ENCODE results near the gene DUS2. TPM values are rescaled to one million over a fixed set of nuclear protein-coding genes. Genes with fewer than 3 reads are reported as not detected.

Gene DUS2
- total and polyA plus RNA-seq, 2 of the 8 experiments (the other 6 are each of a cell fraction or from before 2014, with no cell fraction given): 17.2 to 27.0 TPM

GRCh38 chr16:68097088-68097487 is 74.0 kb downstream of the DUS2 start:
- Histone ChIP-seq H3K23me2 (ENCODE audit: low read depth, low read length) (no peaks in the 10 kb centered on the region), H2BK20ac (ENCODE audit: low read length) (no peak overlapping the region), H3K4ac (replicated peaks; ENCODE audit: insufficient read length, low read depth, low read length) (no peak overlapping the region), H3K27me3 (replicated peaks in 1 of 4; ENCODE audit: control insufficient read depth in 3 of 4, extremely low read depth in 1 of 4, insufficient read depth in 3 of 4, low read length in 3 of 4) (no peaks in the 10 kb centered on the region), H3K18ac (ENCODE audit: extremely low read depth, low read length) (no peak overlapping the region), H2BK120ac (replicated peaks; ENCODE audit: low read depth, low read length) (no peak overlapping the region), H3K23ac (ENCODE audit: insufficient read length) (no peak overlapping the region), H3K9ac (replicated peaks in 1 of 4; ENCODE audit: extremely low read depth in 1 of 4, low read depth in 3 of 4, low read length in 3 of 4) (no peak overlapping the region), H3K27ac (ENCODE audit: low read depth, low read length) (no peak overlapping the region), H4K91ac (replicated peaks; ENCODE audit: insufficient read length, low read length) (no peak overlapping the region), H3K79me1 (ENCODE audit: low read depth, low read length) (peaks cover 9% of the 10 kb centered on the region; the same call in 1 of the 2 replicates), H4K5ac (ENCODE audit: insufficient read length, low read depth, low read length) (no peak overlapping the region), H3K79me2 (ENCODE audit: control insufficient read depth in 1 of 2, insufficient read depth in 2 of 2, low read length in 2 of 2) (peaks cover 0 to 92% of the 10 kb centered on the region in 2 experiments; a peak in 3 of 4 replicates), H2BK12ac (ENCODE audit: low read depth, low read length) (no peak overlapping the region), H3K14ac (ENCODE audit: insufficient read length) (no peak overlapping the region), H3K56ac (replicated peaks; ENCODE audit: insufficient read length, low read depth, low read length) (no peak overlapping the region), H4K8ac (ENCODE audit: extremely low read depth, insufficient read depth, low read length) (no peak overlapping the region), H2AFZ (ENCODE audit: low read length) (no peak overlapping the region), H3K4me1 (replicated peaks in 1 of 4; ENCODE audit: control insufficient read depth in 3 of 4, insufficient read depth in 4 of 4, low read length in 3 of 4) (peaks cover 0 to 12% (median 2%) of the 10 kb centered on the region in 4 experiments; a peak in 4 of 7 replicates), H3K9me3 (ENCODE audit: insufficient read depth in 2 of 2, low read depth in 1 of 2, low read length in 1 of 2) (no peaks in the 10 kb centered on the region), H2BK5ac (ENCODE audit: low read depth, low read length) (no peak overlapping the region), H4K20me1 (replicated peaks in 1 of 2; ENCODE audit: control insufficient read depth in 1 of 2, insufficient read depth in 2 of 2, low read length in 2 of 2) (peaks cover 4 to 11% of the 10 kb centered on the region in 2 experiments), H2AK5ac (ENCODE audit: low read depth, low read length) (no peak overlapping the region), H2BK15ac (ENCODE audit: low read length) (no peak overlapping the region), H3K4me2 (ENCODE audit: insufficient read depth in 1 of 2, low read depth in 2 of 2, low read length in 2 of 2) (no peak overlapping the region), H3K36me3 (ENCODE audit: control insufficient read depth in 2 of 4, insufficient read depth in 4 of 4, low read length in 3 of 4) (no peaks in the 10 kb centered on the region), H3K4me3 (ENCODE audit: extremely low read depth in 1 of 4, insufficient read depth in 2 of 4, low read depth in 3 of 4, low read length in 4 of 4) (no peak overlapping the region)
- POLR2A ChIA-PET (ENCODE audit: partially characterized antibody): interaction anchor here (0.8 to 1.0 kb wide), 2 partner anchors 12 to 149 kb away, joined by 3 to 4 read pairs; partner anchors contain the start of gene NFATC3
- CTCF ChIA-PET (ENCODE audit: partially characterized antibody): interaction anchor here (1.0 to 5.7 kb wide), 2 partner anchors 34 to 132 kb away, joined by 3 to 68 read pairs; no protein-coding TSS in a partner anchor
- TF ChIP-seq HDAC2 (IDR thresholded peaks at IDR 0.05; ENCODE audit: borderline replicate concordance in 1 of 2, low read depth in 2 of 2, low read length in 2 of 2) (no peak), CEBPB (IDR thresholded peaks at IDR 0.05; ENCODE audit: low read depth, low read length) (no peak), CTCF (IDR thresholded peaks at IDR 0.05; ENCODE audit: control extremely low read depth in 1 of 3, insufficient read depth in 1 of 3, low read depth in 1 of 3, low read length in 3 of 3) (no peak)
- DNase-seq (ENCODE audit: low read depth in 1 of 2, low spot score in 2 of 2) (no peak), FAIRE-seq (no peak)

All from H1 (cell line).